Mucosa of descending colon (tissue), 3 donors: Measurements from ENCODE around the gene IL22RA1. TPM values are rescaled to one million over a fixed set of nuclear protein-coding genes. Genes with fewer than 3 reads are reported as not detected.

Experiments used
- ATAC-seq: fragments of 200-7000 bp; cut with Tn5 transposase; one replicate; pipeline ENCODE4 v1.9.1; 2020; ENCODE audit warnings: mild to moderate bottlenecking, moderate library complexity
- DNase-seq, 3 donors: peaks; one replicate each; pipeline ENCODE4 v3.0.0-alpha.2; 2020
- H3K36me3 ChIP-seq: fragments of 200-600 bp; one replicate; pipeline ENCODE4 v1.8.0; 2021; ENCODE audit warnings: low read depth, mild to moderate bottlenecking
- H3K4me1 ChIP-seq: fragments of 200-600 bp; one replicate; pipeline ENCODE4 v1.8.0; 2021; ENCODE audit warnings: low read depth, mild to moderate bottlenecking
- H3K4me3 ChIP-seq: fragments of 200-600 bp; one replicate; pipeline ENCODE4 v1.8.0; 2021; ENCODE audit warnings: mild to moderate bottlenecking
- H3K9me3 ChIP-seq: fragments of 200-600 bp; one replicate; pipeline ENCODE4 v1.8.0; 2021; ENCODE audit warnings: mild to moderate bottlenecking
- CTCF ChIP-seq: fragments of 200-600 bp; IDR thresholded peaks from one replicate; pipeline ENCODE4 v1.8.0; 2022; ENCODE audit warnings: antibody characterized with exemption, mild to moderate bottlenecking
- intact Hi-C, 2 donors: fragments of 100-400 bp; cut with DNase I in 1 of 2; cut with micrococcal nuclease in 1 of 2; formaldehyde crosslinking; loops; one replicate each; pipeline versions ENCODE4 v1.11.0 to v1.11.1; 2022; cut with DNase I, micrococcal nuclease
- total RNA-seq, 3 donors: library from RNA; stranded (reverse); fragmentation: NEBNext Ultra II Directional in 2 of 3; extraction: Animal tissue kit (Norgen Biotek cat#: 25700) in 2 of 3; gene quantifications; one replicate each; pipeline versions ENCODE4 v1.2.1 to v1.2.4, GENCODE V29; 2021 to 2023
- donor health status: DM: no; HTN: no; CAD: no; lungs with moderate emphysema.
- donor health status: DM: no; HTN: no; CAD: no.
- donor health status: DM: no; HTN: yes; CAD: no.

The IL22RA1 gene
- total RNA-seq, 3 donors from 2014 or later, result 13.8 to 43.1 (median 28.2) TPM

GRCh38 chr1:24175033-24175755 lies 32.3 kb upstream of the IL22RA1 start:
- intact Hi-C loops, result no loop called here
- peak; percentile 95 for ATAC-seq
- H3K4me3 ChIP-seq, result no peak overlapping the region
- no peaks in the 10 kb centered on the region for H3K4me1 ChIP-seq
- no peak for DNase-seq
- no peaks in the 10 kb centered on the region for H3K36me3 ChIP-seq
- TF ChIP-seq CTCF, result no peak
- H3K9me3 ChIP-seq, result no peaks in the 10 kb centered on the region

GRCh38 chr1:24173638-24174575 lies 31.0 kb upstream of the IL22RA1 start:
- H3K9me3 ChIP-seq, result no peaks in the 10 kb centered on the region
- H3K4me3 ChIP-seq, result no peak overlapping the region
- no peaks in the 10 kb centered on the region for H3K4me1 ChIP-seq
- no peak for DNase-seq
- TF ChIP-seq CTCF, result no peak
- ATAC-seq, result no peak
- H3K36me3 ChIP-seq, result no peaks in the 10 kb centered on the region
- intact Hi-C loops, result no loop called here

- DNase-seq (no peak), ATAC-seq (no peak)
- Histone ChIP-seq H3K9me3 (no peaks in the 10 kb centered on the region), H3K4me3 (no peak overlapping the region), H3K4me1 (no peaks in the 10 kb centered on the region), H3K36me3 (no peaks in the 10 kb centered on the region)
- intact Hi-C loops, result no loop called here
- no peak for TF ChIP-seq CTCF
Observed at GRCh38 chr1:24172598-24172997, 29.7 kb upstream of the IL22RA1 start.

- Histone ChIP-seq H3K36me3 (no peaks in the 10 kb centered on the region), H3K4me1 (no peaks in the 10 kb centered on the region), H3K9me3 (no peaks in the 10 kb centered on the region), H3K4me3 (no peak overlapping the region)
- ATAC-seq (no peak), DNase-seq (no peak)
- TF ChIP-seq CTCF, result no peak
- intact Hi-C loops, result no loop called here
Observed at GRCh38 chr1:24169286-24169685, 26.3 kb upstream of the IL22RA1 start.

GRCh38 chr1:24168245-24168644 lies 25.3 kb upstream of the IL22RA1 start:
- H3K36me3 ChIP-seq, result no peaks in the 10 kb centered on the region
- no peak for TF ChIP-seq CTCF
- no peak for DNase-seq
- H3K9me3 ChIP-seq, result no peaks in the 10 kb centered on the region
- intact Hi-C loops, result no loop called here
- no peak overlapping the region for H3K4me3 ChIP-seq
- no peaks in the 10 kb centered on the region for H3K4me1 ChIP-seq
- no peak for ATAC-seq
